Liver (tissue), 9 donors: Measurements from ENCODE around the gene CNTN3. TPM values are rescaled to one million over a fixed set of nuclear protein-coding genes. Genes with fewer than 3 reads are reported as not detected.

ENCODE experiments used
- DNase-seq: peaks from one replicate; pipeline ENCODE4 v3.0.0-alpha.2; 2017; ENCODE audit warnings: low spot score
- H3K27ac ChIP-seq, 2 donors: one replicate each; pipeline ENCODE4 v1.7.0; 2013; ENCODE audit warnings: inconsistent platforms in 2 of 2, low read length in 2 of 2, control low read depth in 1 of 2, low read depth in 1 of 2, mild to moderate bottlenecking in 1 of 2
- H3K27me3 ChIP-seq, 4 donors: one replicate each; pipeline versions ENCODE4 v1.6.1 to v1.7.0; 2013; ENCODE audit warnings: low read length in 3 of 4, inconsistent platforms in 1 of 4, mild to moderate bottlenecking in 1 of 4, moderate library complexity in 1 of 4; ENCODE audit not compliant: control insufficient read depth in 4 of 4, insufficient read depth in 4 of 4
- H3K36me3 ChIP-seq, 4 donors: one replicate each; pipeline versions ENCODE4 v1.6.1 to v1.7.0; 2013; ENCODE audit warnings: low read length in 3 of 4, mild to moderate bottlenecking in 3 of 4, low read depth in 1 of 4, moderate library complexity in 1 of 4; ENCODE audit not compliant: control insufficient read depth in 4 of 4, insufficient read depth in 3 of 4
- H3K4me1 ChIP-seq, 4 donors: one replicate each; pipeline versions ENCODE4 v1.6.1 to v1.7.0; 2013; ENCODE audit warnings: low read length in 3 of 4, mild to moderate bottlenecking in 3 of 4, moderate library complexity in 1 of 4; ENCODE audit not compliant: control insufficient read depth in 4 of 4, insufficient read depth in 4 of 4
- H3K4me3 ChIP-seq, 3 donors: one replicate each; pipeline versions ENCODE4 v1.6.1 to v1.7.0; 2013; ENCODE audit warnings: low read length in 3 of 3, control low read depth in 1 of 3, low read depth in 1 of 3, mild to moderate bottlenecking in 1 of 3
- H3K9ac ChIP-seq, 2 donors: one replicate each; pipeline ENCODE4 v1.7.0; 2013; ENCODE audit warnings: low read length in 2 of 2, mild to moderate bottlenecking in 2 of 2, moderate library complexity in 2 of 2, control low read depth in 1 of 2, low read depth in 1 of 2
- H3K9me3 ChIP-seq, 4 donors: one replicate each; pipeline versions ENCODE4 v1.6.1 to v1.7.0; 2013; ENCODE audit warnings: low read length in 3 of 4; ENCODE audit not compliant: control insufficient read depth in 4 of 4
- ATF3 ChIP-seq: IDR thresholded peaks from 2 replicates; pipeline ENCODE4 v1.6.1; 2016; ENCODE audit warnings: antibody characterized with exemption
- CTCF ChIP-seq: fragments of 150-350 bp; IDR thresholded peaks from 2 replicates; pipeline ENCODE4 v1.5.1; 2017; ENCODE audit warnings: improper control_type of control experiment, low read depth, low read length; ENCODE audit not compliant: missing input control
- EGR1 ChIP-seq, 2 donors: IDR thresholded peaks; 2 replicates each; pipeline ENCODE4 v1.6.1; 2016 to 2018; ENCODE audit warnings: antibody characterized with exemption in 2 of 2, low read depth in 2 of 2
- FOXA2 ChIP-seq: IDR thresholded peaks from 2 replicates; pipeline ENCODE4 v1.6.1; 2016; ENCODE audit warnings: antibody characterized with exemption
- GABPA ChIP-seq, 2 donors: IDR thresholded peaks in 1 of 2; conservative IDR thresholded peaks in 1 of 2; 2 replicates each; pipeline ENCODE4 v1.6.1; 2016; ENCODE audit warnings: antibody characterized with exemption in 2 of 2, mild to moderate bottlenecking in 1 of 2, moderate library complexity in 1 of 2
- HNF4G ChIP-seq: IDR thresholded peaks from 2 replicates; pipeline ENCODE4 v1.6.1; 2016; ENCODE audit warnings: antibody characterized with exemption
- JUND ChIP-seq, 2 donors: IDR thresholded peaks; 2 replicates each; pipeline ENCODE4 v1.6.1; 2016; ENCODE audit warnings: antibody characterized with exemption in 2 of 2
- MAX ChIP-seq: IDR thresholded peaks from 2 replicates; pipeline ENCODE4 v1.6.1; 2016; ENCODE audit warnings: antibody characterized with exemption
- NR2F2 ChIP-seq: IDR thresholded peaks from 2 replicates; pipeline ENCODE4 v1.6.1; 2016; ENCODE audit warnings: antibody characterized with exemption
- RAD21 ChIP-seq, 2 donors: IDR thresholded peaks; 2 replicates each; pipeline ENCODE4 v1.6.1; 2016; ENCODE audit warnings: antibody characterized with exemption in 2 of 2, mild to moderate bottlenecking in 2 of 2
- REST ChIP-seq: IDR thresholded peaks from 2 replicates; pipeline ENCODE4 v1.6.1; 2016; ENCODE audit warnings: antibody characterized with exemption, mild to moderate bottlenecking
- SP1 ChIP-seq: IDR thresholded peaks from 2 replicates; pipeline ENCODE4 v1.6.1; 2018; ENCODE audit warnings: antibody characterized with exemption, mild to moderate bottlenecking
- ZBTB33 ChIP-seq: IDR thresholded peaks from 2 replicates; pipeline ENCODE4 v1.6.1; 2016; ENCODE audit warnings: antibody characterized with exemption
- WGBS: extraction: QIAGEN DNeasy Blood & Tissue Kit; methylation state at CpG from one replicate; pipeline ENCODE4 v1.1.7; 2013; 5-methylcytosine and 5-hydroxymethylcytosine counted together
- polyA plus RNA-seq, 2 donors: library from polyadenylated mRNA; stranded (reverse) in 1 of 2; unstranded in 1 of 2; fragments of 200-250 nt in 1 of 2; fragments of >200 nt in 1 of 2; fragmentation: Nextera tagmentation in 1 of 2; extraction: Ambion mirVana in 1 of 2; gene quantifications; one replicate each; pipeline versions ENCODE4 v1.2.1 to v1.2.3, GENCODE V29; 2013 to 2015
- total RNA-seq, 2 donors: library from RNA; depleted of rRNA; stranded (reverse); fragments of >200 nt; gene quantifications; one replicate each; pipeline ENCODE4 v1.2.3, GENCODE V29; 2014
- donor health status: healthy.
- donor health status: healthy.
- donor health status: healthy.
- donor health status: healthy.
- donor health status: healthy.

CNTN3 gene
- total and polyA plus RNA-seq, 4 donors = 0.09 to 1.0 (median 0.81) TPM

GRCh38 chr3:74633021-74633420 lies 18.6 kb upstream of the CNTN3 start:
- TF ChIP-seq CTCF (no peak), JUND (IDR thresholded peaks at IDR 0.05) (no peak), MAX (no peak), HNF4G (no peak), ATF3 (no peak), EGR1 (IDR thresholded peaks at IDR 0.05; ENCODE audit: low read depth in 2 of 2) (no peak), REST (no peak), ZBTB33 (no peak), RAD21 (IDR thresholded peaks at IDR 0.05) (no peak), FOXA2 (no peak)
- Histone ChIP-seq H3K4me3 (no peak overlapping the region), H3K9ac (no peak overlapping the region), H3K4me1 (peaks cover 0 to 7% (median 0%) of the 10 kb centered on the region in 4 donors), H3K27me3 (no peaks in the 10 kb centered on the region), H3K36me3 (no peaks in the 10 kb centered on the region), H3K9me3 (no peaks in the 10 kb centered on the region), H3K27ac (no peak overlapping the region)
- WGBS = 89% methylated on average over 1 of the region's 1 CpG
- DNase-seq = no peak

- Histone ChIP-seq H3K27me3 (no peaks in the 10 kb centered on the region), H3K27ac (no peak overlapping the region), H3K9me3 (no peaks in the 10 kb centered on the region), H3K36me3 (no peaks in the 10 kb centered on the region), H3K9ac (no peak overlapping the region), H3K4me1 (peaks cover 0 to 7% (median 0%) of the 10 kb centered on the region in 4 donors), H3K4me3 (no peak overlapping the region)
- no peak for DNase-seq
- 86% methylated on average over 3 of the region's 3 CpGs for WGBS
- TF ChIP-seq ZBTB33 (no peak), FOXA2 (no peak), SP1 (no peak), NR2F2 (no peak), HNF4G (no peak), JUND (IDR thresholded peaks at IDR 0.05) (no peak), GABPA (IDR thresholded peaks at IDR 0.05 in 1 of 2, conservative IDR thresholded peaks at IDR 0.05 in 1 of 2) (no peak)
These were observed 17.1 kb upstream of the CNTN3 start for GRCh38 chr3:74631351-74632140.
